NB4 (cell line): Measurements from ENCODE around the gene DIS3L2.

Source experiments
- CTCF ChIP-seq: IDR thresholded peaks from one replicate; pipeline ENCODE4 v1.5.1; 2012; ENCODE audit warnings: low read depth, low read length
- MAX ChIP-seq: IDR thresholded peaks from 2 replicates; pipeline ENCODE4 v1.6.1; 2011; ENCODE audit warnings: low read depth, low read length
- MYC ChIP-seq: IDR thresholded peaks from 2 replicates; pipeline ENCODE4 v1.6.1; 2011; ENCODE audit warnings: low read depth, low read length
- POLR2A ChIP-seq: IDR thresholded peaks from 2 replicates; pipeline ENCODE4 v1.6.1; 2011; ENCODE audit warnings: mild to moderate bottlenecking; ENCODE audit not compliant: insufficient read length; ENCODE audit errors: extremely low read depth

- TF ChIP-seq CTCF: no peak
- no peak for TF ChIP-seq POLR2A
- TF ChIP-seq MAX: no peak
- TF ChIP-seq MYC: no peak
These were observed 111.5 kb downstream of the DIS3L2 start for GRCh38 chr2:232073026-232073425.
